ENCODE results near the gene TSPAN2. TPM values are rescaled to one million over a fixed set of nuclear protein-coding genes. Genes with fewer than 3 reads are reported as not detected.

TSPAN2 gene
- polyA plus RNA-seq, 1 of the 3 experiments (the other 2 are of a cell fraction), result 0.23 TPM

GRCh38 chr1:115012434-115012833 is 76.9 kb downstream of the TSPAN2 start (continued):
- TF ChIP-seq CTCF (IDR thresholded peaks at IDR 0.05), result no peak
- no peak for TF ChIP-seq TCF12 (IDR thresholded peaks at IDR 0.05)

DNA sequence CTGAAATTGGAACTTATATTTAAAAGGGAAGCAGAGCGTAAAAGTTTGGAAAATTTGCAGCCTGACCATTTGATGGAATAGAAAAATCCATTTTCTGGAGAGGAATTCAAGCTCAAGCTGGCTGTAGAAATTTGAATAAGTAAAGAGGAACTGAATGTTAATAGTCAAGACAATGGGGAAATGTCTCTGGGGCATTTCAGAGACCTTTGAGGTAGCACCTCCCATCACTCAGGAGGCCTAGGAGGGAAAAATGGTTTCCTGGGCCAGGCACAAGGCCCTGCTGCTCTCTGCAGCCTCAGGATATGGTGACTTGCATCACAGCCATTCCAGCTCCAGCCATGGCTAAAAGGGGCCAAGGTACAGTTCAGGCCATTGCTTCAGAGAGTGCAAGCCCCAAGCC is 77.3 kb downstream of the TSPAN2 start:
- DNase-seq, result no peak
- H3K9me2 ChIP-seq, result no peaks in the 10 kb centered on the region
- H3K27me3 ChIP-seq (ENCODE audit: insufficient read depth), result no peaks in the 10 kb centered on the region
- TF ChIP-seq JUND (IDR thresholded peaks at IDR 0.05) (no peak), CHD2 (IDR thresholded peaks at IDR 0.05; ENCODE audit: low read length, partially characterized antibody) (no peak), YY1 (IDR thresholded peaks at IDR 0.05; ENCODE audit: low read depth) (no peak), ELF1 (IDR thresholded peaks at IDR 0.05) (no peak), GATA2 (CRISPR knock-in tag; IDR thresholded peaks at IDR 0.05) (no peak), USF2 (IDR thresholded peaks at IDR 0.05; ENCODE audit: borderline replicate concordance, low read depth, low read length) (no peak), MXI1 (IDR thresholded peaks at IDR 0.05; ENCODE audit: low read depth, low read length) (no peak), TEAD4 (IDR thresholded peaks at IDR 0.05; ENCODE audit: borderline replicate concordance, insufficient read depth) (no peak)
- 21% methylated on average over 1 of the region's 1 CpG for WGBS (ENCODE audit: low lambda C conversion rate)
- H3K27ac ChIP-seq (ENCODE audit: low read depth in 2 of 2, low read length in 1 of 2), result no peak overlapping the region
- no peak overlapping the region for H2AFZ ChIP-seq (ENCODE audit: low read depth)
- CTCF ChIA-PET, result interaction anchor here (1.1 to 1.5 kb wide), 2 partner anchors 12 to 583 kb away, joined by 3 read pairs; no protein-coding TSS in a partner anchor
- no peaks in the 10 kb centered on the region for H3K4me1 ChIP-seq (ENCODE audit: control insufficient read depth in 1 of 2, insufficient read depth in 2 of 2, low read depth in 1 of 2, low read length in 1 of 2)
- H3K9ac ChIP-seq, result no peak overlapping the region
- H3K79me2 ChIP-seq (ENCODE audit: insufficient read depth), result no peaks in the 10 kb centered on the region
- no peaks in the 10 kb centered on the region for H4K20me1 ChIP-seq (ENCODE audit: insufficient read depth)
- POLR2A ChIA-PET, result no interaction called here
- H3K4me2 ChIP-seq, result no peak overlapping the region
- no peak overlapping the region for H3K4me3 ChIP-seq (ENCODE audit: low read depth in 2 of 2, low read length in 1 of 2)
- no peaks in the 10 kb centered on the region for H3K9me3 ChIP-seq
- H3F3A ChIP-seq (replicated peaks; ENCODE audit: insufficient read depth), result peaks cover 3% of the 10 kb centered on the region
- no peaks in the 10 kb centered on the region for H3K36me3 ChIP-seq (replicated peaks in 1 of 2; ENCODE audit: control insufficient read depth in 1 of 2, insufficient read depth in 2 of 2, low read length in 1 of 2)

- CTCF ChIA-PET, result no interaction called here
- DNase-seq, result no peak
- Histone ChIP-seq H3K27me3 (ENCODE audit: insufficient read depth) (no peaks in the 10 kb centered on the region), H3K4me2 (no peak overlapping the region), H3K79me2 (ENCODE audit: insufficient read depth) (no peaks in the 10 kb centered on the region), H3K36me3 (replicated peaks in 1 of 2; ENCODE audit: control insufficient read depth in 1 of 2, insufficient read depth in 2 of 2, low read length in 1 of 2) (no peaks in the 10 kb centered on the region), H3K4me3 (ENCODE audit: low read depth in 2 of 2, low read length in 1 of 2) (no peak overlapping the region), H3K9ac (no peak overlapping the region), H3K4me1 (ENCODE audit: control insufficient read depth in 1 of 2, insufficient read depth in 2 of 2, low read depth in 1 of 2, low read length in 1 of 2) (no peaks in the 10 kb centered on the region), H3K9me2 (no peaks in the 10 kb centered on the region), H3F3A (replicated peaks; ENCODE audit: insufficient read depth) (no peaks in the 10 kb centered on the region), H4K20me1 (ENCODE audit: insufficient read depth) (no peaks in the 10 kb centered on the region), H3K9me3 (no peaks in the 10 kb centered on the region), H3K27ac (ENCODE audit: low read depth in 2 of 2, low read length in 1 of 2) (no peak overlapping the region), H2AFZ (ENCODE audit: low read depth) (no peak overlapping the region)
- POLR2A ChIA-PET, result no interaction called here
- WGBS (ENCODE audit: low lambda C conversion rate), result 46% methylated on average over 2 of the region's 2 CpGs
- TF ChIP-seq RAD21 (IDR thresholded peaks at IDR 0.05; ENCODE audit: low read length), result no peak
- no peak for TF ChIP-seq GATA2 (CRISPR knock-in tag; IDR thresholded peaks at IDR 0.05)
- TF ChIP-seq GABPA (IDR thresholded peaks at IDR 0.05; ENCODE audit: low read depth), result no peak
- no peak for TF ChIP-seq TCF12 (IDR thresholded peaks at IDR 0.05)
- no peak for TF ChIP-seq USF2 (IDR thresholded peaks at IDR 0.05; ENCODE audit: borderline replicate concordance, low read depth, low read length)
- TF ChIP-seq FOXM1 (IDR thresholded peaks at IDR 0.05; ENCODE audit: low read depth), result no peak
- TF ChIP-seq MAX (IDR thresholded peaks at IDR 0.05; ENCODE audit: low read depth), result no peak
- TF ChIP-seq, protein P1, sequence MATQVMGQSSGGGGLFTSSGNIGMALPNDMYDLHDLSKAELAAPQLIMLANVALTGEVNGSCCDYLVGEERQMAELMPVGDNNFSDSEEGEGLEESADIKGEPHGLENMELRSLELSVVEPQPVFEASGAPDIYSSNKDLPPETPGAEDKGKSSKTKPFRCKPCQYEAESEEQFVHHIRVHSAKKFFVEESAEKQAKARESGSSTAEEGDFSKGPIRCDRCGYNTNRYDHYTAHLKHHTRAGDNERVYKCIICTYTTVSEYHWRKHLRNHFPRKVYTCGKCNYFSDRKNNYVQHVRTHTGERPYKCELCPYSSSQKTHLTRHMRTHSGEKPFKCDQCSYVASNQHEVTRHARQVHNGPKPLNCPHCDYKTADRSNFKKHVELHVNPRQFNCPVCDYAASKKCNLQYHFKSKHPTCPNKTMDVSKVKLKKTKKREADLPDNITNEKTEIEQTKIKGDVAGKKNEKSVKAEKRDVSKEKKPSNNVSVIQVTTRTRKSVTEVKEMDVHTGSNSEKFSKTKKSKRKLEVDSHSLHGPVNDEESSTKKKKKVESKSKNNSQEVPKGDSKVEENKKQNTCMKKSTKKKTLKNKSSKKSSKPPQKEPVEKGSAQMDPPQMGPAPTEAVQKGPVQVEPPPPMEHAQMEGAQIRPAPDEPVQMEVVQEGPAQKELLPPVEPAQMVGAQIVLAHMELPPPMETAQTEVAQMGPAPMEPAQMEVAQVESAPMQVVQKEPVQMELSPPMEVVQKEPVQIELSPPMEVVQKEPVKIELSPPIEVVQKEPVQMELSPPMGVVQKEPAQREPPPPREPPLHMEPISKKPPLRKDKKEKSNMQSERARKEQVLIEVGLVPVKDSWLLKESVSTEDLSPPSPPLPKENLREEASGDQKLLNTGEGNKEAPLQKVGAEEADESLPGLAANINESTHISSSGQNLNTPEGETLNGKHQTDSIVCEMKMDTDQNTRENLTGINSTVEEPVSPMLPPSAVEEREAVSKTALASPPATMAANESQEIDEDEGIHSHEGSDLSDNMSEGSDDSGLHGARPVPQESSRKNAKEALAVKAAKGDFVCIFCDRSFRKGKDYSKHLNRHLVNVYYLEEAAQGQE (IDR thresholded peaks at IDR 0.05; ENCODE audit: low read depth, low read length), result no peak
Measured at GRCh38 chr1:115006191-115006590, 83.1 kb downstream of the TSPAN2 start.
